A549 (cell line): ENCODE data around the gene FBXL20. TPM values are rescaled to one million over a fixed set of nuclear protein-coding genes. Genes with fewer than 3 reads are reported as not detected.

Experiments
- ATAC-seq, 2 experiments: fragments of 200-7000 bp in 1 of 2; fragments of >200 bp in 1 of 2; cut with Nextera tagmentation in 1 of 2; cut with Tn5 transposase in 1 of 2; 3 replicates each; pipeline versions ENCODE4 v1.8.0 to v1.9.1; 2018 to 2020; ENCODE audit warnings: mild to moderate bottlenecking in 1 of 2, moderate library complexity in 1 of 2
- CTCF ChIA-PET: fragments of 300-600 bp; sonication (Branson Sonifier 250); formaldehyde crosslinking; extraction: SDS; loops from one replicate; lab custom pipeline; 2021; ENCODE audit warnings: antibody characterized with exemption, inconsistent platforms; lab: Yijun Ruan, JAX
- POLR2A ChIA-PET: fragments of 350-600 bp; formaldehyde crosslinking; extraction: SDS; loops from one replicate; lab custom pipeline; 2021; ENCODE audit warnings: antibody characterized with exemption, inconsistent platforms; lab: Yijun Ruan, JAX
- DNase-seq, 2 experiments: peaks; one replicate each; pipeline versions ENCODE4 v3.0.0 to v3.0.0-alpha.2; 2011 to 2016; ENCODE audit warnings: low read depth in 1 of 2, low spot score in 1 of 2
- FAIRE-seq: peaks from 2 replicates; lab custom pipeline; 2011; peaks lifted over from hg19 to GRCh38; lab: Jason Lieb, UNC
- H3K27ac ChIP-seq, 2 experiments: fragments of >200 bp; sonication (Bioruptor Twin); formaldehyde crosslinking; 3 replicates each; pipeline ENCODE4 v1.5.1; 2016 to 2017
- H3K4me1 ChIP-seq: fragments of >200 bp; sonication (Bioruptor Twin); formaldehyde crosslinking; 3 replicates; pipeline ENCODE4 v1.6.1; 2016
- H3K4me2 ChIP-seq: fragments of >200 bp; sonication (Bioruptor Twin); formaldehyde crosslinking; 3 replicates; pipeline ENCODE4 v1.6.1; 2016
- H3K4me3 ChIP-seq: fragments of >200 bp; sonication (Bioruptor Twin); formaldehyde crosslinking; 3 replicates; pipeline ENCODE4 v1.5.1; 2016
- H3K9me3 ChIP-seq: fragments of >200 bp; sonication (Bioruptor Twin); formaldehyde crosslinking; 3 replicates; pipeline ENCODE4 v1.6.1; 2016
- BCL3 ChIP-seq: fragments of >200 bp; sonication (Bioruptor Twin); formaldehyde crosslinking; IDR thresholded peaks from 3 replicates; pipeline ENCODE4 v1.6.1; 2016
- BHLHE40 ChIP-seq: IDR thresholded peaks from 2 replicates; pipeline ENCODE4 v1.6.1; 2012; ENCODE audit warnings: low read depth, low read length, inconsistent platforms
- CEBPB ChIP-seq, 2 experiments: fragments of >200 bp in 1 of 2; sonication (Bioruptor Twin) in 1 of 2; formaldehyde crosslinking in 1 of 2; IDR thresholded peaks; 2 replicates each; pipeline ENCODE4 v1.6.1; 2012 to 2016
- CHD2 ChIP-seq: fragments of 150-350 bp; IDR thresholded peaks from 2 replicates; pipeline ENCODE4 v1.6.1; 2014; ENCODE audit warnings: low read length; ENCODE audit not compliant: partially characterized antibody
- ELK1 ChIP-seq: fragments of 150-350 bp; IDR thresholded peaks from 2 replicates; pipeline ENCODE4 v1.6.1; 2014; ENCODE audit warnings: low read depth, mild to moderate bottlenecking, low read length
- EP300 ChIP-seq, 2 experiments: fragments of >200 bp; sonication (Bioruptor Twin); formaldehyde crosslinking; IDR thresholded peaks; 2 replicates in 1 of 2; 3 replicates in 1 of 2; pipeline ENCODE4 v1.6.1; 2016 to 2017
- ESRRA ChIP-seq: fragments of 150-350 bp; IDR thresholded peaks from 2 replicates; pipeline ENCODE4 v1.6.1; 2014; ENCODE audit warnings: mild to moderate bottlenecking, low read length, borderline replicate concordance
- FOSL2 ChIP-seq, 2 experiments: fragments of 450-650 bp in 1 of 2; fragments of >200 bp in 1 of 2; sonication (Bioruptor Twin) in 1 of 2; formaldehyde crosslinking; IDR thresholded peaks; 2 replicates each; pipeline versions ENCODE4 v1.5.0 to v1.6.1; 2016 to 2020; ENCODE audit warnings: mild to moderate bottlenecking in 1 of 2, moderate library complexity in 1 of 2
- HES2 ChIP-seq: fragments of >200 bp; sonication (Bioruptor Twin); formaldehyde crosslinking; IDR thresholded peaks from 2 replicates; pipeline ENCODE4 v1.6.1; 2016
- HOXA7 ChIP-seq: fragments of 250-450 bp; sonication (Bioruptor Pico); IDR thresholded peaks from 2 replicates; pipeline ENCODE4 v1.5.0; 2020; ENCODE audit warnings: mild to moderate bottlenecking, moderate library complexity
- JUN ChIP-seq, 2 experiments: fragments of >200 bp; sonication (Bioruptor Twin); formaldehyde crosslinking; IDR thresholded peaks; 2 replicates in 1 of 2; 3 replicates in 1 of 2; pipeline ENCODE4 v1.6.1; 2016 to 2017
- JUNB ChIP-seq: fragments of >200 bp; sonication (Bioruptor Twin); formaldehyde crosslinking; IDR thresholded peaks from 2 replicates; pipeline ENCODE4 v1.6.1; 2016
- NFE2L2 ChIP-seq: fragments of 150-350 bp; conservative IDR thresholded peaks from 2 replicates; pipeline ENCODE4 v1.6.1; 2014; ENCODE audit warnings: low read length
- RAD21 ChIP-seq, 2 experiments: fragments of >200 bp in 1 of 2; sonication (Bioruptor Twin) in 1 of 2; formaldehyde crosslinking in 1 of 2; IDR thresholded peaks in 1 of 2; conservative IDR thresholded peaks in 1 of 2; 2 replicates in 1 of 2; 3 replicates in 1 of 2; pipeline ENCODE4 v1.6.1; 2012 to 2018; ENCODE audit warnings: inconsistent platforms in 1 of 2
- RARB ChIP-seq: fragments of 250-450 bp; sonication (Bioruptor Pico); IDR thresholded peaks from 2 replicates; pipeline ENCODE4 v1.8.0; 2021; ENCODE audit warnings: mild to moderate bottlenecking, moderate library complexity
- SMC3 ChIP-seq: fragments of >200 bp; sonication (Bioruptor Twin); formaldehyde crosslinking; IDR thresholded peaks from 3 replicates; pipeline ENCODE4 v1.6.1; 2018; ENCODE audit warnings: inconsistent platforms
- SREBF2 ChIP-seq: fragments of 450-650 bp; IDR thresholded peaks from 2 replicates; pipeline ENCODE4 v1.6.1; 2014; ENCODE audit warnings: mild to moderate bottlenecking, moderate library complexity
- TFCP2L1 ChIP-seq: fragments of 250-450 bp; sonication (Bioruptor Pico); IDR thresholded peaks from 2 replicates; pipeline ENCODE4 v1.5.0; 2021; ENCODE audit warnings: mild to moderate bottlenecking
- WGBS: methylation state at CpG from one replicate; pipeline ENCODE4 v1.1.6; 2017; ENCODE audit errors: missing lambda C conversion rate; 5-methylcytosine and 5-hydroxymethylcytosine counted together
- polyA plus RNA-seq, 4 experiments: library from polyadenylated mRNA; depleted of rRNA in 3 of 4; stranded (reverse); fragments of >200 nt; fragmentation: RNase III in 1 of 4; extraction: RNeasy Plus Mini Kit Qiagen cat#74134 plus additional on column Dnase treatment in 1 of 4; gene quantifications; 2 replicates in 3 of 4; 3 replicates in 1 of 4; pipeline ENCODE4 v1.2.3, GENCODE V29; 2011 to 2017
- TF ChIP-seq, protein P1 (sequence below): fragments of >200 bp; sonication (Bioruptor Twin); formaldehyde crosslinking; IDR thresholded peaks from 3 replicates; pipeline ENCODE4 v1.5.1; 2016
- TF ChIP-seq, protein P2 (sequence below): IDR thresholded peaks from 2 replicates; pipeline ENCODE4 v1.6.1; 2012

The FBXL20 gene
- polyA plus RNA-seq, 2 of the 4 experiments (the other 2 are of a cell fraction) = 5.7 to 6.7 TPM

DNA sequence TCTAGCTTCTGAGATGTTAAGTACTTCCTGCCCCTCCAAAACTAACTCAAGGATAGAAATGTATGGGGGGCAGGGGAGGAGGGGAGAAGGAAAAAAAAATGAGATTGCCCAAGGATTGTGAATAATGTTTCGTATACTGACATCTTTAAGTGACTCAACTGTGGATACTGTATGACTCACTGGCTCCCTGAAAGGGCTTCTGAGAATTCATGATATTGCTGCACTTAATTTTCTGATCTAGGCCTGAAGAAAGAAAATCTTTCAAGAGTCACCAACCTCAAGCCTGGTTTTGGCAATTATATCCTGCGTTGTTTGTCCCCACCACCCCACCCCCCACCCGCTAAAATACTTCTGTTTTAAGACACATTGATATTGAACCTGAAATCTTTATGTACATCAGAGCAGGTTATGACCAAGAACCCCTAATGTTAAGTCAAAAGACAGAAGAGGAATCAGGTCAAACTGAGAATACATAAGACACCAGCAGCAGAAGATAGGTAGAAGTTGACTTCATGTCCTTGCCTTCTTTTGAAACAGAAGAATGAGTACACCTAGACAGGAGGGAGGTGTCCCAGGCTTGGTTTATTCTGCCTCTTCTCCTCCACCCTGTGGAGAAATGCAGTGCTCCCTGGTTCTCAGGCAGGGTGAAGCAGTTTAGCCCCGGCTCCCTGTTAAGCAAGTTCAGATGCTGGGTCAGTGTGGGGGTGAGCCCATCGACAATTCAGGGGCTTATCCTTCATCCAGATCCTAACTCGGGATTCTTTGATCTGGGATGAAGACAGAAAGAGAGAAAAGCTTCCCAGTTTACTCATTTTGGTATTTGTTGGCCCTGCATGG lies 3.3 kb upstream of the FBXL20 start:
- Histone ChIP-seq H3K4me3 (no peak overlapping the region), H3K4me1 (peaks cover 55% of the 10 kb centered on the region), H3K27ac (peak overlapping the region; percentile 58 to 81; a peak in 5 of 6 replicates), H3K9me3 (no peaks in the 10 kb centered on the region), H3K4me2 (peak overlapping the region; percentile 64)
- ChIA-PET CTCF (interaction anchor here (0.6 to 2.0 kb wide), 4 partner anchors 18 to 829 kb away, joined by 3 to 6 read pairs (median 5); no protein-coding TSS in a partner anchor), POLR2A (interaction anchor here (0.6 kb wide), 1 partner anchor 16 kb away, joined by 7 read pairs; no protein-coding TSS in a partner anchor)
- FAIRE-seq (no peak), ATAC-seq (peak; percentile 4 to 26; a peak in 1 of 6 replicates), DNase-seq (peak; percentile 67 to 80)
- TF ChIP-seq HOXA7 = 0 out of 2 replicates have a peak, but pooled peaks have one; percentile 11
- TF ChIP-seq, protein P1, sequence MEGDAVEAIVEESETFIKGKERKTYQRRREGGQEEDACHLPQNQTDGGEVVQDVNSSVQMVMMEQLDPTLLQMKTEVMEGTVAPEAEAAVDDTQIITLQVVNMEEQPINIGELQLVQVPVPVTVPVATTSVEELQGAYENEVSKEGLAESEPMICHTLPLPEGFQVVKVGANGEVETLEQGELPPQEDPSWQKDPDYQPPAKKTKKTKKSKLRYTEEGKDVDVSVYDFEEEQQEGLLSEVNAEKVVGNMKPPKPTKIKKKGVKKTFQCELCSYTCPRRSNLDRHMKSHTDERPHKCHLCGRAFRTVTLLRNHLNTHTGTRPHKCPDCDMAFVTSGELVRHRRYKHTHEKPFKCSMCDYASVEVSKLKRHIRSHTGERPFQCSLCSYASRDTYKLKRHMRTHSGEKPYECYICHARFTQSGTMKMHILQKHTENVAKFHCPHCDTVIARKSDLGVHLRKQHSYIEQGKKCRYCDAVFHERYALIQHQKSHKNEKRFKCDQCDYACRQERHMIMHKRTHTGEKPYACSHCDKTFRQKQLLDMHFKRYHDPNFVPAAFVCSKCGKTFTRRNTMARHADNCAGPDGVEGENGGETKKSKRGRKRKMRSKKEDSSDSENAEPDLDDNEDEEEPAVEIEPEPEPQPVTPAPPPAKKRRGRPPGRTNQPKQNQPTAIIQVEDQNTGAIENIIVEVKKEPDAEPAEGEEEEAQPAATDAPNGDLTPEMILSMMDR = no peak
- TF ChIP-seq FOSL2 (IDR thresholded peaks at IDR 0.05) = peak; percentile 93
- peak; percentile 97 for TF ChIP-seq FOSL2 (CRISPR knock-in tag; IDR thresholded peaks at IDR 0.05)
- TF ChIP-seq TFCP2L1 (CRISPR knock-in tag) = no peak
- TF ChIP-seq EP300 (IDR thresholded peaks at IDR 0.05) = 0 out of 5 replicates have a peak, but pooled peaks of 1 of the 2 experiments have one; percentile 22
- TF ChIP-seq JUNB = peak; percentile 80
- peak in 1 of 2 experiments; percentile 45; a peak in 1 of 5 replicates for TF ChIP-seq JUN (IDR thresholded peaks at IDR 0.05)
- peak; percentile 76 to 84; a peak in 3 of 4 replicates for TF ChIP-seq CEBPB (IDR thresholded peaks at IDR 0.05)
- 0 out of 2 replicates have a peak, but pooled peaks have one; percentile 8 for TF ChIP-seq HES2
- 22% methylated on average over 6 of the region's 6 CpGs for WGBS

GRCh38 chr17:39402890-39403605 lies 1.6 kb upstream of the FBXL20 start:
- peaks cover 59% of the 10 kb centered on the region for H3K4me1 ChIP-seq
- no peak overlapping the region for H3K27ac ChIP-seq
- 89% methylated on average over 22 of the region's 22 CpGs for WGBS
- peak overlapping the region; percentile 68 for H3K4me2 ChIP-seq
- TF ChIP-seq BCL3 = no peak
- TF ChIP-seq SREBF2 = no peak
- TF ChIP-seq ESRRA = no peak
- no peak for TF ChIP-seq RARB (CRISPR knock-in tag)
- TF ChIP-seq ELK1 = no peak
- TF ChIP-seq, protein P2, sequence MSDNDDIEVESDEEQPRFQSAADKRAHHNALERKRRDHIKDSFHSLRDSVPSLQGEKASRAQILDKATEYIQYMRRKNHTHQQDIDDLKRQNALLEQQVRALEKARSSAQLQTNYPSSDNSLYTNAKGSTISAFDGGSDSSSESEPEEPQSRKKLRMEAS = no peak
- TF ChIP-seq RAD21 (conservative IDR thresholded peaks at IDR 0.05 in 1 of 2, IDR thresholded peaks at IDR 0.05 in 1 of 2) = no peak
- no peak for TF ChIP-seq HES2
- no peak for TF ChIP-seq SMC3
- TF ChIP-seq CHD2 = no peak
- TF ChIP-seq EP300 (IDR thresholded peaks at IDR 0.05) = no peak
- no peak for TF ChIP-seq BHLHE40
- TF ChIP-seq NFE2L2 = no peak
- peak overlapping the region; percentile 90; the same call in 1 of the 3 replicates for H3K4me3 ChIP-seq
- FAIRE-seq = no peak
- ATAC-seq = no peak
- POLR2A ChIA-PET = interaction anchor here (0.6 to 2.1 kb wide), 3 partner anchors 11 to 58 kb away, joined by 9 to 14 read pairs (median 10); partner anchors contain the start of genes CDK12 and MED1
- H3K9me3 ChIP-seq = no peaks in the 10 kb centered on the region
- CTCF ChIA-PET = interaction anchor here (0.6 to 1.6 kb wide), 6 partner anchors 12 to 167 kb away, joined by 3 to 4 read pairs (median 3); no protein-coding TSS in a partner anchor
- no peak for DNase-seq
